Kidney capillary endothelial cell (primary cell): ENCODE measurements around the gene TTC34.

Source experiments
- DNase-seq: peaks from one replicate; pipeline ENCODE4 v3.0.0-alpha.2; 2018; ENCODE audit warnings: low spot score

TTC34 gene

DNA sequence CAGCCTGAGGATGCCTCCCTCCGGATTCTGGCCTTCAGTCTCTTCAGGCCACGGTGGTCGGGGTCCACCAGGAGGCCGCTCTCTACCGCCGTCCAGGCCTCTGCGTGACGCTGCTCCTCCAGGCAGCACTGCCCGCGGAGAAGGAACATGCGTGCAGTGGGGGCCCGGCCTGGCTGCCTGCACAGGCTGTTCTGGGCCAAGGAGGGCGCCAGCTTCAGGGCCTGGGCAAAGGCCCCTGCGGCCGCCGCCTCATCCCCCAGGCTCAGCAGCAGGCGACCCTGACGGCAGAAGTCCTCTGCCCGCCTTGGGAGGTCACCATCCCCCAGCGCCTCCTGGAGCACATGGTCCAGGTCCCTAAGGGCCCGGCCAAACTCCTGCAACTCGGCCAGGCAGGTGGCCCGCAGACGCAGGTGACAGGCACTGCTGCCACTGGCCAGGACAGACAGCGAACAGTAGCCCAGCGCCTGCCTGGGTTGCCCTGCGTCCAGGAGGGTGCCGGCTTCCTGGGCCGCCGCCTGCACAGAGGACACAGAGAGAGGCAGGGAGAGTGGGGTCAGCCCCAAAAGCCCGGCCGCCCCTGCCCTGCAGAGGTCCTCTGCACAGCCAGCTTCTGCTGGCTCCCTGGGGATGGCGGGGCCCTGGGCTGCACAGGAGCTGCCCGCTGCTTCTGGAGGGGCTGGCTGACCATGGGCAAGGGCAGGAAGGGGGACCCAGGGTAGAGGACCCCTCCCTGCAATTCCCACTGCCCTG is 159.9 kb downstream of the TTC34 start:
- no peak for DNase-seq

DNA sequence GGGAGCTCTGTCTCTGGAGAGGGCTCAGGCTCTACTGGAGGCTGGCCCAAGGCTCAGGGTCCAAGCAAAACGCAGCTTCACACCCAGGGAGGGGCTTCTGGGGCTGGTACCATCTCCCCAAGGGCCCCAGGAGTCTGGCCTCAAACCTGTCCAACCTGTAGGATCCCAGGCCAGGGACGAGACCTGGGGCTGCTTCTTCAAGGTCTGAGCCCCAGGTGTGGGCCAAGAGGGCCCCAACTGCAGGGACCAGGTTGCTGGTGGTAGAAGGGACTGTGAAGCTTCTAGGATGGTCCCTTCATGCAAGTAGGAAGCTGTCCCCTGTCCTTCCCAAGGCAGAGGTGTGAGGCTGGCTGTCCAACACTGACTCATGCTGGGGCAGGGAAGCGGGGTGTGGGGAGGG is 160.9 kb downstream of the TTC34 start:
- no peak for DNase-seq

DNA sequence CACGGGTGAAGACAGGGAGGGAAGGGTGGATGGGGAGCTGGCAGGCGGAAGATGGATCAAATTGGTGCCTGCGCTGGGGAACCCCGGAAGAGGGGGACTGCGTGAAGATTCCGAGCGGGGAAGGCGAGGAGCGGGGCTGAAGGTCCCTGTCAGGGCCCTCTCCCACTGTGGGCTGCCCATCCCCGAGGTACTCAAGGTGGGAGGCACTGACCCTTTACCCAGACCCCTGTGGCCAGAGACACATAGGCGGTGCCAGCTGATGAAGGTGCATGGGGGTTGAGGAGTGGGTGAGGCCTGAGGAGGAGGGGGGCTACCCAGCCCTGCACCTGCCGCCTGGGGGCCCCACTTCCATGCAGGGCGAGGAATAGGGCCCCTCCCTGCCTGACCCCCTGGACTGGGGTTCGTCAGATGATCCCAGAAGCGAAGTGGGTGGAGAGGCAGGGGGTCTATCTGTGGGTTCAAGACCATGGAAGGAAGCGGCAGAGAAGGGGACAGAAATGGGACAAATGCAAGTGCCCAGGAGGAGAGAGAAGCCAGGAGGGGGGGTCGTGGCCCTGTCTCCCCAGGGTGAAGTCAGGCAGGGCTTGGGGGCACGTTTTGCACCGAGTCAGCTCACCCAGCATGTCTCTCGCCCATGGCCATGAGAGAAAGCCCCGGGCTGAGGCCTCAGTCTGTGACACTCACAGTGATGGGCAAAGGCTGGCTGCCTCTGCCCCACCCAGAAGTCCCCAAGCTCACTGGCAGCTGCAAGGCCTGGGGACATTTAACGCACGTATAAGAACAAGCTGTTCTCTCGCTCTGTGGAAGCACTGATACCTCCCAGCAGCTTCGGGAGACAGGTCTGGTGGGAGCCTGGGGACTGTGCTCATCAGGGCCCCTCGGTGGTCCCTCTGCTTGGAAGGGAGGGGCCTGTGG is 161.6 kb downstream of the TTC34 start:
- no peak for DNase-seq

DNA sequence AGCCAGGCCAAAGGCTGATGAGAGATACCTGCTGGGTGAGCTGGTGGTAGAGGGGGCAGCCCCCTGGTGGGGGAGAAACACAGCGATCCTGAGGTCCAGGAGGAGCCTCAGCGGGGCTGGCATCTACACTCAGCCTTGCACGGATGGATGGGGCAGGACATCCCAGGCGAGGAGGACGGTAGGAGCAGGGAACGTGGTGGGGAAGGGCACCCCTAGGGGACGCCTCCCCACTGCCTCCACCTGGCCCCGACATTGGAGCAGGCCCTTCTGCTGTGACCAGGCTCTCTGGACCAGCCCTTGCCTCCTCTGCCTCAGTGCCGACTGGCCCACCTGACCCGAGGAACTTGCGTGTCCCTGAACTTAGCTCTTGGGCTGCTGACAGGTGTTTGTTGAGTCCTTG is 162.3 kb downstream of the TTC34 start:
- no peak for DNase-seq

DNA sequence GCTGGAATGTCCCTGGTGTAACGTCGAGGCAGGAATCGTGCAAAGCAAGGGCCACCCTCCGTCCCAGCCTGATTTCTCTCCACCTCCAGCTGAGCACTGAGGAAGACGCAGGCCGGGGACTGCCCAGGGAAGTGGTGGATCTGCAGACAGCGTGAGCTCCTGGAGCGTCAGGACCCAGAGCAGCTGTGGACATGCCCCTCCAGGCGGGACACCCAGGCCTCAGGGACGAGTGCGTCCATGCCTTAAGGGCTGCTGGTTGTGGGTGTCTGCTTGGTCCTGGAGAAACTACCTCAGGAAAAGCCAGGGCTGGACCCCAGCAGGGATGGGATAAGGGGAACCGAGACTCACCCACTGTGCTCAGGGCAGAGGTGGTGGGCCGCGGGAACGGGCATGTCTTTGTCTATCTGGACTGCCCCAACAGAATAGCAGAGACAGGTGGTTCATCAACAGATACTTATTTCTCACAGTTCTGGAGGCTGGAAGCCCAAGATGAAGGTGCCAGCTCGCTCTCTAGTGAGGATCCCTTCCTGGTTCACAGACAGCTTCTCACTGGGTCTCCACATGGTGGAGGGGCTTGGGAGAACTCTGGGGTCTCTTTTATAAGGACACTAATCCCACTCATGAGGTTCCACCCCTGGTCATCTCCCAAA is 162.9 kb downstream of the TTC34 start:
- no peak for DNase-seq

DNA sequence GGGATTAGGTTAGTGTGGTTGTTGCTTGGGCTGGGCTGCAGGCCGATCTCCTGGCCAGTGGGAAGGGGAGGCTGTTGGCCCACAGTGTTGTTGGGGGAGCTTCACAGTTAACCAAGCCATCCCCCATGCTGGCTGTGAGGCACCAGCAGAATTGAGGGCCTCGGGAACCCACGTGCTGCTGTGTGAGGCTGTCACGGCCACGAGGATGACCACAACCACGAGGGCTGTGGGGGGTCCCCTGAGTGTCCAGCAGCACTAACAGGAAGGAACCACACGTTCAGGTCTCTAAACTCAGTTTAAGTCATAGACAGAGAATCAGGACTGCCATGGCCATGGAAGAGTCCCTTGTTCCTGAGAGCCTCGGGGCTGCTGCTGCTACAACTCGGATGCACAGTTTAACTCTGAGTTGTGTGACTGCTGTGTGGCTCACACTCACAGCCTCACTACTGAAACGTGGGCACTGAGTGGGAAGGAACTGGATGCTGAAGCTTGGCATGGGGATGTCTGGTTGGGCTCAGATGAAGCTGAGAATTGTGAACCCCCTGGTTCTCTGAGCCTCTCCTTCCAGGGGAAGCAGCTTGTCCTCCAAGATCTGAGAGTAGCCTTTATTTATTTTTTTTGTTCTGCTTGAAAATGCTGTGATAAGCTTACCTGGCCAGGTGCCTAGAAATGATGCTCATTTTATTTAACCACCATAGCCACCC is 163.9 kb downstream of the TTC34 start:
- DNase-seq: no peak

DNA sequence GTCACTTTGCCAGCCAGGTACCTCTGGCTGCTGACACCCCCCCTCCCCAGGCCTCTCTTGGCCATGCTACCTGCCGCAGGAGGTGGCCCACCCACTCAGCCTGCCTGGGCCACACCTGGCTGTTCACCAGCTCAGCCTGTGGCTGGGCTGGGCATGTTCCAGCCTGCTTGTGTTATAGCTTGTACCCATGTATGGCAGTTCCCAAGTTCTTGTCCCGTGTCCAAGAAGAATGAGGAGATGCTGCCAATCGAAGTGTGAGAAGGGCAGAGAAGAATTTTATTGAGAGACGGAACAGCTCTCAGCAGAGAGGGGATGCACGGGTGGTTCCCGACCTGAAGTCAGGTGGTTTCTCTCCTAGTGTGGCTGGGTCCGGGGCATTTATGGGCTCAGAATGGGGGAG is 164.8 kb downstream of the TTC34 start:
- no peak for DNase-seq

DNA sequence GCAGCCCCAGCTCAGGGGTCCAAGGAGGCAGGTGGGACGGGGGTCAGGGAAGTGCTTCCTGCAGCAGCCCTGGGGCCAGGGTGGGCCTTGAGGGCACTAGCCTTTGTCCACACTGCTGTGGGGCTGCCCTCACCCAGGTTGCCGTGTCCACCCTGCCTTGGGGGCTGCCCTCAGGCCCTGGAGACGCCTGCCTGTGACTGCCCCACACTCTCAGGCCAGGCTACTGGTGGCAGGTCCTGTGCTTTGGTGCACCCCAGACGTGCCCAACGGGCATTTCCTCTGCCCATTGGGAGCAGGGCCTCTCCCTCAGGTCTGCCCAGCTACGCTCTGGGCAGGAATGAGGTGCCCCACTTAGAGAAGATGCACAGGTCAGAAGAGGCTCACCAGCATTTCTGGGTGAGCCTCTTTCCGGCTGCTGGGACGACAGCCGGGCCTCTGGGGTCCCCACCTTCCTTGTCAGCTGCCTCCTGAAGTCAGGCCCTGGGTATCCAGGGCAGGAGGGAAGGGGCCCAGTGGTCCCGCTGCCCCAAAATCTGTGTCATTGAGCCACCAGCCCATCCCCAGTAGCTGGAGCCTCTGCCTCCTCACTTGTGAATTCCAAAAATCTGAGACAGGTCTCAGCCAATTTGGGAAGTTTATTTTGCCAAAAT is 166.0 kb downstream of the TTC34 start:
- DNase-seq: no peak

DNA sequence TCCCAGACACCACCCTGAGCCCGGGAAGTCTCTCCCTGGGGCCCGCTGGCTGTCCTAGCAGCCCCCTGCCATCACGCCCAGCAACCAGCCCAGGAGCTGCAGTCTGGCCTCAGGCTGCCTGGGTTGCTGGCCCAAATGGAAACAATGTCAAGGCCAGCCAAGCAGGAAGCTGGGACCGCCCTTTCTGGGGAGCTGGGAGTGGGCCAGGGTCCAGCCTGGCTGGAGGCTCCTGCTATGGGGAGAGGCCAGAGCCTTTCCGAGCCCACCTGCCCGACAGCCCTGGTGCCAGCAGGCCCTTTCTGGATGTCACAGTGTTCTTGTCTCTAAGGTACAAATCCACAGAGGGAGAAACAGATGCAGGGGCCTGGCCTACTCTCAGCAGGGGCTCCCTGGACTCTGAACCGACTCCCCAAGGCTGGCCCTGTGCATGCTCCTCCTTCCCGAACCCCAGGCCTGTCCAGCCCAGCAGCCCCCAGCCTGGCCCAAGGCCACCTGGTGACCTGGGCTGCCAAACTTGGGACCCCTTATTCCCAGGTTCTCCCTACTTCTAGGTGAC is 167.5 kb downstream of the TTC34 start:
- DNase-seq: no peak

DNA sequence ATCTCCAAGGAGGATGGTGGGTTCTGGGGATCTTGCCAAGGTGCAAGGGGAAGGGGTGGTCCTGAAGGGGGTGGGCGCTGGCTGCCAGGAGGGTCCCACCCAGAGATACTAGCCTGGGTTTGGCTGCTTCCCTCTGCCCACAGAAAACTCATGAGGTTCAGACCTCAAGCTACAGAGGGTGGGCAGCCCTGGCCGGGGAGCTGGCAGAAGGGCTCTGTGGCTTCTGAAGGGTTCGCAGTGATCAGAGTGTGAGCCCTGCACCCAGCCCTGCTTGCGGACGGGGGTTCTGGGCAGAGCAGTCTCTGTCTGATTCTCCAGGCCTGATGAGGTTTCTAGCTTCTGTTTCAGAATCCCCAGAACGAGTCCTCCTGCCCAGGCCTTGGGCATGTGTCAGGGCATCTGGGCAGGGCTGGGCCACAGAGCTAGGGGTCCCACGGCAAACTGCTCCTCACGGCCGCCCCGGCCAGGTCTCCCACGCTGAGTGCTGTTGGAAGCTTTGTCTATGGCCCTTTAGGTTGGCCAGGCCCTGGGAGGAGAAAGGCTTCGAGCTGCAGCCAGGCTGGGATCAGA is 168.0 kb downstream of the TTC34 start:
- DNase-seq: no peak

DNA sequence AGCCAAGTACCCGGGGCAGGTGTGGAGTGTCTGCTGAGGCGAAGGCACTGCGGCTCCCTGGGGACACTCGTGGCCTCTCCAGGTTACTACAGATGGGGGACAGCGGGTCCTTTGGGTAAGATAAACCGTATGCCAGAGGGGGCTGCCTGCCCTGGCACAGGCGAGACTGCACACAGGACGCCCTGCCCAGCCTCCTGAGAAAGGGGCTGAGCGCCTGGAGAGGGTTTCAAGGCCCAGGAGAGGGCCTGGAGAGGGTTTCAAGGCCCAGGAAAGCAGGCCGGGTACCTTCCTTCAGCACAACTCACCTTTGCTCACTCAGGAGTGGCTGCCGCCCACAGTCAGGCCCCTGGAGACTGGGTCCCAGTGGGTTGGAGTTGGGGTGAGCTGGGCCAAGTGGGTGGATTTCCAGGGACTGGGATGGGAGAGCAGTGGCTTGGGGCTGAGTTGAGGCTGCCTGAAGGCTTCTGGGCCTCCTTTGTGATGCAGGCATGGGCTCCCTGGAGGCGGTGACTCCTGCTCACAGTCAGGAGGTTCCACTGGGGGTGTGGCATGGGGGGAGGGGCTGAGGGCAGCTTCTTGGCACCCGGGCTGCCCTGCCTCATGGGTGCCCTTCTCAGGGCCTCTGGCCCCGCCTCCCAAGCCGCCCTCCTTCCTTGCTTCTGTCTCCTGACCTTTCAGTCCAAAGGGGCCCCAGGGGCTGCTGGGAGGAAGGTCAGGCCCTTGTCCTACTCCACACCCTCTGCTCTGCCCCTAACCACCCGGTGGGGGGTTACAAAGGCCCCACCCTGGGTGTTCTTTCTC is 168.7 kb downstream of the TTC34 start, which contains the start of gene MMEL1:
TSS of gene MMEL1 (minus strand) at position 456 of the 801 bp plus-strand sequence. CDS start 3,532 bp downstream, outside the sequence.
- no peak for DNase-seq

DNA sequence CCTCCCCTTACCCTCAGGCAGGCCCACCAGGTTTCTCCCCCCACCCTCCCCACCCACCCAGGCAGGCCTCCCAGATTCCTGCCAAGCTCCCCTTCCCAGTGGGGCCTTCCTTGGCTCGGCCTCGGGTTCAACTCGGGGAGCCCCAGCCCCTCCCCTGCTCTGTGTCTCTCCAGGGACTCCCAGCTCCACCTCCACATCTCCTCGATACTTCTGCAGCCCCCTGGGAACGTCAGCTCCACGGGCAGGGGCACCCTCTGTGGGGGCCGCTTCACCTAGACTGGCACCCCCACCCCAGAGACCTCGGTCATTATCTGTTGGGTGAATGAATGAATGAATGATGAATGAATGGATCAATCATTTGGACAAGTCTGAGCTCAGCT is 169.5 kb downstream of the TTC34 start:
- DNase-seq: no peak

DNA sequence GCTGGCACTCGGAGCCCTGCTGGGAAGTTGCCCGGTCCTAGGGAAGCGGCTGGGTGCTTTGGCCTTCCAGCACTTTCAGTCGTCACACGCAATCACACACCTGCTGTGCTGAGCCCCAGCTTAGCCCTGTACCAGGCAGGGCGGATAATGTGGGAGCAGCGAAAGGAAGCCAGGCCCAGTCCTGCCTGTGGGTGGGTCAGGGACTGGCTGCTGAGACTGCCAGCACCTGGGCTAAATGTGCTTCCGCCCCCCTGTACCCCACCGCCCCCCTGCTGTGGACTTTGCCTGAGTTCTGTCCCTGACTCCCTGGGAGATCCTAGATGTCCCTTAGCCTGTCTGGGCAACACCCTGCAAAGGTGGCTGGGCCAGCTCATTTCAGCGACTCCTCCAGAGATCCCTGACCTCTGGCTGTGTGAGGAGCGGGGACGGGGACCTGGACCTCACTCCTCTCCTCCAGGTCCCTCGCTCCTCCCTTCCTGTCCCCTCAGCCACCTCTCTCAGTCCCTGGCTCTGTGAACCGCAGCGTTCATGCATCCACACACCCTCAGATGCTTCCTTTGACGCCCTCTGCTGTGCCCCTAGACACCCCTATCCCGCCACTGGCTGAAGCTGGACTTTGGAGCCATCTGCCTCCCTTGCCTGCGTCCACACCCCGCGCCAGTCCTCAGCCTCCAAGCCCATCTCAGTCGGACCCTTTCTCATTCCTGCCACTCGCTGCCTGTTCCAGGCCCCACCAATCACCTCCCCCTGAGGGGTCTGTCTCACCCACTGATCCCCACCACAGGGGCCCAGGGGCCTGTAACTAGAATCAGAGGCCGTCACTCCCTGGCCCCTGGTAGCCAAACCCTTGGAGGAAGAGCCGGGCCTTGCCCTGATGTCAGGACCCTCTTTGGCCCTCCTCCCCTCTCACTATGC is 170.1 kb downstream of the TTC34 start:
- no peak for DNase-seq

DNA sequence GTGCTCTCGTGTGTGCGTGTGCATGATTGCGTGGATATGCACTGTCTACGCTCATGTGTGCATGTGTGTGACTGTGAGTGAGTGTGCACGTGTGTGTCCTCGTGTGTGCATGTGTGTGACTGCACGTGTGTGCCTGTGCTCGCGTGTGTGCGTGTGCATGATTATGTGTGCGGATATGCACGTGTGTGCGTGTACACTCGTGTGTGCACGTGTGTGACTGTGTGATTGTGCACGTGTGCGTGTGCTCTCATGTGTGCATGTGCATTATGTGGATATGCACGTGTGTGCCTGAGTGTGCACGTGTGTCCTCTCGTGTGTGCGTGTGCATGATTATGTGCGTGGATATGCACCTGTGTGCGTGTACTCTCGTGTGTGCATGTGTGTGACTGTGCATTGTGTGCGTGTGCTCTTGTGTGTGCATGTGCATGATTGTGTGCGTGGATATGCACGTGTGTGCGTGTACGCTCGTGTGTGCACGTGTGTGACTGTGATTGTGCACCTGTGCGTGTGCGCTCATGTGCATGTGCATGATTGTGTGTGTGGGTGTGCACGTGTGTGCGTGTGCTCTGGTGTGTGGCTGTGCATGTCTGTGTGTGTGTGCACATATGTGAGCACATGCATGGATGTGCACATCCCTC is 170.9 kb downstream of the TTC34 start:
- DNase-seq: no peak

DNA sequence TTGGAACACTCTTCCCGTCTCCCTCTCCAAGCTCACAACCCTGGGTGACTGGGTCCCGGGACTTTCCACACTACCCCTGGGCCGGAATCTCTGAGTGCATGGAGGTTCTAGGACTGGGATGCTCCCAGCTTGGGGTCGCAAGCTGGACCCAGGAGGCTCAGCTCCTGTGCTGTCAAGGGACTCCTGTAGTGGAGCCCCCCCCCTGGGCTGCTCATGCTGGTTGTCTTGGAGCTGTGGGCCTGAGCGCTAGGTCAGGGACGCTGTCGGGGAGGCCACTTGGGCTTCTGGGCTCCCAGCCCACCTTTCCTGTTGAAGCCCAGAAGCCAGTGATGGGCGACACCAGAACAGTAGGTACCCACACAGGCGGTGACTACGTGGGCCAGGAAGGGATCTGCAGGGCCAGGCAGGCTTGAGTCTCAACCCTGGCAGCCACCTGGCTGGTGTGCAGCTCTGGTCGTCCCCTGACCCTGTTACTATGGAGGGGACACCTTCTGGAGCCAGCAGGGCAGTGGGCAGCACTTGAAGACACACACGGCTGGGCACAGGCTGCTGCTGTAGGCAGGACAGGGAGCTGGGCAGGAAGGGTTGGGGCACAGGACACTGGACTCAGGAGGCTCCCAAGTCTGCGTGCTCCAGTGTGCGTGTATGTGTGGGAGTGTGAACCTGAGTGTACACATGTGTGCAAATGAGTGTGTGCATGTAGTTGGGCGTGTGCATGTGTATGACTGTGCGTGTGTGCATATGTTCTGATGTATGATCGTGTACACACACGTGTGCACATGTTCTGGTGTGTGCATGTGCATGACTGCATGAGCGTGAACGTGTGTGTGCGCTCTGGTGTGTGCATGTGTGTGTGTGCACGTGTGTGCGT is 171.6 kb downstream of the TTC34 start:
- no peak for DNase-seq

DNA sequence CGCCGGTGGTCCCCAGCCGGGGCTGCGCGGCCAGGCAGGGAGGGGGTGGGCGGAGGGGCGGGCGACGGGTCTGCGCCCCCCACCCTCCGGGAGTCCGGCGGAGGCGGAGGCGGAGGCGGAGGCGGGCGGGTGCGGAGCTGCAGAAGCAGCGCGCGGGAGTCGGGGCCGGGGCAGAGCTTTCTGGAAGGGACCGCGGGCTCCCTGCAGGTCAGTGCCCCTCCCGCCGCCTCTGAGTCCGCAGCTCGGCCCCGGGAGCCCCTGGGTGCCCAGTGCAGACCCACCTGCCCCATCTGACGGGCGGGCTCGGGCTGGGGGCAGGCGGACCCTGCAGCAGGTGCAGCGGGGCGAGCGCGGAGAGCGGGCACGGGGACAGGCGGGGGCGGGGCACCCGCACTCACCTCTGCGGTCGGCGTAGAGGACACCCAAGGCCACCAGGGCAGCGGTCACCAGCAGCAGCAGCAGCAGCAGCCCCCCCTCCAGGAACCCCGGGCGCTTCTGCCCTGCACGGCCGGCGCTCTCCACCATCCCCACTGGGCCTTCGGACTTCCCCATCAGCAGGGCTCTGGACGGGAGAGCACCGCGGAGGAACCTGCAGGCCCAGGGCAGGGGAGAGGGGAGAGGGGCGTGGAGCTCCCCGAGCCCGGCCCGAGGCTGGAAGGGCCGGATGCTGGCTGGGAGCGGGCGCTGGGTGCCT is 172.4 kb downstream of the TTC34 start:
- no peak for DNase-seq
